Amniotic epithelial cell (primary cell): ENCODE measurements around the gene RNU5B-1.
A peak's percentile ranks its signal among the peaks of the same experiment; 100 is the strongest.

ENCODE experiments used
- DNase-seq: peaks from one replicate; pipeline ENCODE4 v3.0.0-alpha.2; 2010; ENCODE audit warnings: low read depth

The RNU5B-1 gene

GRCh38 chr15:65304381-65305149 is at the start of gene RNU5B-1:
TSS of gene RNU5B-1 (plus strand) at chr15:65304677.
- DNase-seq: peak; percentile 97

- DNase-seq: no peak
Observed at GRCh38 chr15:65254758-65255157, 49.7 kb upstream of the RNU5B-1 start.

- no peak for DNase-seq
Observed at GRCh38 chr15:65255486-65256140, 48.9 kb upstream of the RNU5B-1 start.

- DNase-seq: peak; percentile 92
Observed at GRCh38 chr15:65258375-65259262, 45.9 kb upstream of the RNU5B-1 start.

- DNase-seq: peak; percentile 76
Observed at GRCh38 chr15:65259367-65259797, 45.1 kb upstream of the RNU5B-1 start.

GRCh38 chr15:65260968-65261367 is 43.5 kb upstream of the RNU5B-1 start:
- DNase-seq: no peak

GRCh38 chr15:65263313-65263712 is 41.2 kb upstream of the RNU5B-1 start:
- peak; percentile 82 for DNase-seq

- peak; percentile 78 for DNase-seq
Observed at GRCh38 chr15:65264863-65265430, 39.5 kb upstream of the RNU5B-1 start.

- DNase-seq: no peak
Observed at GRCh38 chr15:65266469-65266868, 38.0 kb upstream of the RNU5B-1 start.

GRCh38 chr15:65268411-65268810 is 36.1 kb upstream of the RNU5B-1 start:
- DNase-seq: no peak

- DNase-seq: peak; percentile 90
Observed at GRCh38 chr15:65270811-65271545, 33.5 kb upstream of the RNU5B-1 start.

GRCh38 chr15:65275104-65275727 is 29.3 kb upstream of the RNU5B-1 start:
- DNase-seq: no peak

GRCh38 chr15:65275728-65276126 is 28.8 kb upstream of the RNU5B-1 start:
- DNase-seq: peak; percentile 80

- DNase-seq: no peak
Observed at GRCh38 chr15:65277015-65277414, 27.5 kb upstream of the RNU5B-1 start.

- DNase-seq: no peak
Observed at GRCh38 chr15:65278480-65278879, 26.0 kb upstream of the RNU5B-1 start.

GRCh38 chr15:65285291-65286068 is 19.0 kb upstream of the RNU5B-1 start:
- DNase-seq: peak; percentile 30

GRCh38 chr15:65286069-65286703 is 18.3 kb upstream of the RNU5B-1 start:
- DNase-seq: no peak

GRCh38 chr15:65286704-65287519 is 17.6 kb upstream of the RNU5B-1 start, which contains the start of gene PARP16:
TSS of gene PARP16 (minus strand) at chr15:65286883. CDS start at chr15:65286426, 457 bp downstream.
- peak; percentile 78 for DNase-seq

GRCh38 chr15:65287520-65287855 is 17.0 kb upstream of the RNU5B-1 start:
- DNase-seq: no peak
